ENCODE results near the gene TRAF6. TPM values are rescaled to one million over a fixed set of nuclear protein-coding genes. Genes with fewer than 3 reads are reported as not detected.

The TRAF6 gene
- total and polyA plus RNA-seq, 4 donors, result 2.4 to 7.8 (median 5.3) TPM

DNA sequence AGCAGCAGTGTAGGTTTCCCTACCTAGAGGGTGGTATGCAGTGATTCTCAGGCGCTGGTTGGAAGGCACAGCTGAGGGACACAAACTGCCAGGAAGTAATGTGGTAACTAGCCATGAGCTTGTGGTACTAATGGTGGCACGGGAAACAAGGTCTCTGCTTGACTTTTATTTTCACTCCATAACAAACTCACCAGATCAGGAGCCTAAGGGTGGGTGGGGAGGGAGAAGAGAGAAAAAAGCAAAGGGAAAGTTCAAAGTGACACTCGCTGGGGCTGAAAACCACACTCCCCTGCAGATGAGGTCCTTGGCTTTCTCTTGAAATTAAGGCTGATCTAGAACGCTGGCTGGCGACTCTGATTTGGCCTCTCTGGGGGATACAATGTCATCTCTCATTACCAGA is 22.0 kb downstream of the TRAF6 start:
- Histone ChIP-seq H3K27me3 (ENCODE audit: control insufficient read depth in 4 of 4, insufficient read depth in 4 of 4, low read length in 3 of 4) (no peaks in the 10 kb centered on the region), H3K36me3 (ENCODE audit: control insufficient read depth in 4 of 4, insufficient read depth in 3 of 4, low read depth in 1 of 4, low read length in 3 of 4) (peaks cover 9 to 52% (median 30%) of the 10 kb centered on the region in 4 donors), H3K4me1 (ENCODE audit: control insufficient read depth in 4 of 4, insufficient read depth in 4 of 4, low read length in 3 of 4) (no peaks in the 10 kb centered on the region), H3K27ac (ENCODE audit: low read depth in 1 of 2, low read length in 2 of 2) (no peak overlapping the region), H3K4me3 (ENCODE audit: low read depth in 1 of 3, low read length in 3 of 3) (no peak overlapping the region), H3K9ac (ENCODE audit: low read depth in 1 of 2, low read length in 2 of 2) (no peak overlapping the region), H3K9me3 (ENCODE audit: control insufficient read depth in 4 of 4, low read length in 3 of 4) (no peaks in the 10 kb centered on the region)
- 75% methylated on average over 5 of the region's 5 CpGs for WGBS
- TF ChIP-seq, protein P1, sequence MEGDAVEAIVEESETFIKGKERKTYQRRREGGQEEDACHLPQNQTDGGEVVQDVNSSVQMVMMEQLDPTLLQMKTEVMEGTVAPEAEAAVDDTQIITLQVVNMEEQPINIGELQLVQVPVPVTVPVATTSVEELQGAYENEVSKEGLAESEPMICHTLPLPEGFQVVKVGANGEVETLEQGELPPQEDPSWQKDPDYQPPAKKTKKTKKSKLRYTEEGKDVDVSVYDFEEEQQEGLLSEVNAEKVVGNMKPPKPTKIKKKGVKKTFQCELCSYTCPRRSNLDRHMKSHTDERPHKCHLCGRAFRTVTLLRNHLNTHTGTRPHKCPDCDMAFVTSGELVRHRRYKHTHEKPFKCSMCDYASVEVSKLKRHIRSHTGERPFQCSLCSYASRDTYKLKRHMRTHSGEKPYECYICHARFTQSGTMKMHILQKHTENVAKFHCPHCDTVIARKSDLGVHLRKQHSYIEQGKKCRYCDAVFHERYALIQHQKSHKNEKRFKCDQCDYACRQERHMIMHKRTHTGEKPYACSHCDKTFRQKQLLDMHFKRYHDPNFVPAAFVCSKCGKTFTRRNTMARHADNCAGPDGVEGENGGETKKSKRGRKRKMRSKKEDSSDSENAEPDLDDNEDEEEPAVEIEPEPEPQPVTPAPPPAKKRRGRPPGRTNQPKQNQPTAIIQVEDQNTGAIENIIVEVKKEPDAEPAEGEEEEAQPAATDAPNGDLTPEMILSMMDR (IDR thresholded peaks at IDR 0.05; ENCODE audit: low read depth, low read length, missing input control), result no peak
- TF ChIP-seq RXRA (IDR thresholded peaks at IDR 0.05) (no peak), HNF4G (IDR thresholded peaks at IDR 0.05) (no peak), YY1 (IDR thresholded peaks at IDR 0.05) (no peak), EGR1 (IDR thresholded peaks at IDR 0.05; ENCODE audit: low read depth in 2 of 2) (no peak), NR2F2 (IDR thresholded peaks at IDR 0.05) (no peak), GABPA (IDR thresholded peaks at IDR 0.05 in 1 of 2, conservative IDR thresholded peaks at IDR 0.05 in 1 of 2) (no peak), HNF4A (conservative IDR thresholded peaks at IDR 0.05) (no peak), RAD21 (IDR thresholded peaks at IDR 0.05) (no peak), TAF1 (conservative IDR thresholded peaks at IDR 0.05) (no peak), JUND (IDR thresholded peaks at IDR 0.05) (no peak), FOXA1 (IDR thresholded peaks at IDR 0.05) (no peak), FOXA2 (IDR thresholded peaks at IDR 0.05) (no peak), SP1 (IDR thresholded peaks at IDR 0.05) (no peak)
- TF ChIP-seq, protein P2, sequence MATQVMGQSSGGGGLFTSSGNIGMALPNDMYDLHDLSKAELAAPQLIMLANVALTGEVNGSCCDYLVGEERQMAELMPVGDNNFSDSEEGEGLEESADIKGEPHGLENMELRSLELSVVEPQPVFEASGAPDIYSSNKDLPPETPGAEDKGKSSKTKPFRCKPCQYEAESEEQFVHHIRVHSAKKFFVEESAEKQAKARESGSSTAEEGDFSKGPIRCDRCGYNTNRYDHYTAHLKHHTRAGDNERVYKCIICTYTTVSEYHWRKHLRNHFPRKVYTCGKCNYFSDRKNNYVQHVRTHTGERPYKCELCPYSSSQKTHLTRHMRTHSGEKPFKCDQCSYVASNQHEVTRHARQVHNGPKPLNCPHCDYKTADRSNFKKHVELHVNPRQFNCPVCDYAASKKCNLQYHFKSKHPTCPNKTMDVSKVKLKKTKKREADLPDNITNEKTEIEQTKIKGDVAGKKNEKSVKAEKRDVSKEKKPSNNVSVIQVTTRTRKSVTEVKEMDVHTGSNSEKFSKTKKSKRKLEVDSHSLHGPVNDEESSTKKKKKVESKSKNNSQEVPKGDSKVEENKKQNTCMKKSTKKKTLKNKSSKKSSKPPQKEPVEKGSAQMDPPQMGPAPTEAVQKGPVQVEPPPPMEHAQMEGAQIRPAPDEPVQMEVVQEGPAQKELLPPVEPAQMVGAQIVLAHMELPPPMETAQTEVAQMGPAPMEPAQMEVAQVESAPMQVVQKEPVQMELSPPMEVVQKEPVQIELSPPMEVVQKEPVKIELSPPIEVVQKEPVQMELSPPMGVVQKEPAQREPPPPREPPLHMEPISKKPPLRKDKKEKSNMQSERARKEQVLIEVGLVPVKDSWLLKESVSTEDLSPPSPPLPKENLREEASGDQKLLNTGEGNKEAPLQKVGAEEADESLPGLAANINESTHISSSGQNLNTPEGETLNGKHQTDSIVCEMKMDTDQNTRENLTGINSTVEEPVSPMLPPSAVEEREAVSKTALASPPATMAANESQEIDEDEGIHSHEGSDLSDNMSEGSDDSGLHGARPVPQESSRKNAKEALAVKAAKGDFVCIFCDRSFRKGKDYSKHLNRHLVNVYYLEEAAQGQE (IDR thresholded peaks at IDR 0.05), result no peak
- TF ChIP-seq, protein P3, sequence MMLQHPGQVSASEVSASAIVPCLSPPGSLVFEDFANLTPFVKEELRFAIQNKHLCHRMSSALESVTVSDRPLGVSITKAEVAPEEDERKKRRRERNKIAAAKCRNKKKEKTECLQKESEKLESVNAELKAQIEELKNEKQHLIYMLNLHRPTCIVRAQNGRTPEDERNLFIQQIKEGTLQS (IDR thresholded peaks at IDR 0.05), result no peak
- TF ChIP-seq, protein P4, sequence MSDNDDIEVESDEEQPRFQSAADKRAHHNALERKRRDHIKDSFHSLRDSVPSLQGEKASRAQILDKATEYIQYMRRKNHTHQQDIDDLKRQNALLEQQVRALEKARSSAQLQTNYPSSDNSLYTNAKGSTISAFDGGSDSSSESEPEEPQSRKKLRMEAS (IDR thresholded peaks at IDR 0.05), result no peak
- TF ChIP-seq, protein P5, sequence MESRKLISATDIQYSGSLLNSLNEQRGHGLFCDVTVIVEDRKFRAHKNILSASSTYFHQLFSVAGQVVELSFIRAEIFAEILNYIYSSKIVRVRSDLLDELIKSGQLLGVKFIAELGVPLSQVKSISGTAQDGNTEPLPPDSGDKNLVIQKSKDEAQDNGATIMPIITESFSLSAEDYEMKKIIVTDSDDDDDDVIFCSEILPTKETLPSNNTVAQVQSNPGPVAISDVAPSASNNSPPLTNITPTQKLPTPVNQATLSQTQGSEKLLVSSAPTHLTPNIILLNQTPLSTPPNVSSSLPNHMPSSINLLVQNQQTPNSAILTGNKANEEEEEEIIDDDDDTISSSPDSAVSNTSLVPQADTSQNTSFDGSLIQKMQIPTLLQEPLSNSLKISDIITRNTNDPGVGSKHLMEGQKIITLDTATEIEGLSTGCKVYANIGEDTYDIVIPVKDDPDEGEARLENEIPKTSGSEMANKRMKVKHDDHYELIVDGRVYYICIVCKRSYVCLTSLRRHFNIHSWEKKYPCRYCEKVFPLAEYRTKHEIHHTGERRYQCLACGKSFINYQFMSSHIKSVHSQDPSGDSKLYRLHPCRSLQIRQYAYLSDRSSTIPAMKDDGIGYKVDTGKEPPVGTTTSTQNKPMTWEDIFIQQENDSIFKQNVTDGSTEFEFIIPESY (IDR thresholded peaks at IDR 0.05), result no peak
- DNase-seq (ENCODE audit: low spot score), result no peak
